Measurements from ENCODE around the gene SLC12A4. TPM values are rescaled to one million over a fixed set of nuclear protein-coding genes. Genes with fewer than 3 reads are reported as not detected.
"Not testable (repeated sequence)": the region's sequence is repeated elsewhere in the genome, so short reads cannot be mapped to it uniquely, and the experiment has no call there.

SLC12A4 gene
- total RNA-seq, 1 experiment from 2014 or later: 33.2 TPM

DNA sequence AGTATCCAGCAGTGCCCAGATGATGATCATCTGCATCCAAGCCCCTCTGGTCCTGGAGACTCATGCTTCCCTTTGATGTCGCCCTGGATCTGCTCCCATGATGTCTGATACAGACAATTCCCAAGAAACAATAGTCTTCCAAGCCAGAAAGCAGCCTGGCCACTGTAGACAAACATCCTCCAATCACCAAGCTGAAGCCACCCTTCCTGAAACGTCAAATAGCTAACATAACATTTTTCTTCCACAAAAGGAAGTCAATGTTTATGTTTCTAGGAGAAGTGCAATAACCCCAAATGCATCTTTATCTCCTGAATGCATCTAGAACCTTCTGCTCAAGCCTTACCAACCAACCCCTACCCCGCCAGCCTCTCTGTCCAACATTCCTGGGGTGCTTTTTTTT, 32.0 kb upstream of the SLC12A4 start:
- no peak for DNase-seq
- Histone ChIP-seq H3K27ac (ENCODE audit: low read length) (no peak overlapping the region), H3K27me3 (ENCODE audit: low read length) (no peaks in the 10 kb centered on the region), H3K79me2 (ENCODE audit: low read length) (no peaks in the 10 kb centered on the region), H3K9ac (ENCODE audit: low read length) (no peak overlapping the region), H3F3A (ENCODE audit: low read length, unreplicated experiment) (no peaks in the 10 kb centered on the region), H3K4me2 (ENCODE audit: low read length) (no peak overlapping the region), H2AFZ (ENCODE audit: low read length) (no peak overlapping the region), H3K9me2 (replicated peaks; ENCODE audit: low read length) (no peaks in the 10 kb centered on the region), H3K4me1 (ENCODE audit: insufficient read depth, low read length) (no peaks in the 10 kb centered on the region), H4K20me1 (ENCODE audit: low read length) (no peaks in the 10 kb centered on the region), H3K36me3 (ENCODE audit: low read depth, low read length) (no peaks in the 10 kb centered on the region), H3K4me3 (ENCODE audit: low read length) (no peak overlapping the region), H3K9me3 (ENCODE audit: low read length) (no peaks in the 10 kb centered on the region)
- intact Hi-C loops (cut with micrococcal nuclease): no loop called here
- CTCF ChIA-PET: no interaction called here
- TF ChIP-seq EZH2 (IDR thresholded peaks at IDR 0.05; ENCODE audit: low read length, unreplicated experiment): no peak
- TF ChIP-seq EZH2phosphoT487 (IDR thresholded peaks at IDR 0.05; ENCODE audit: borderline replicate concordance, low read length): no peak
- TF ChIP-seq, protein P1, sequence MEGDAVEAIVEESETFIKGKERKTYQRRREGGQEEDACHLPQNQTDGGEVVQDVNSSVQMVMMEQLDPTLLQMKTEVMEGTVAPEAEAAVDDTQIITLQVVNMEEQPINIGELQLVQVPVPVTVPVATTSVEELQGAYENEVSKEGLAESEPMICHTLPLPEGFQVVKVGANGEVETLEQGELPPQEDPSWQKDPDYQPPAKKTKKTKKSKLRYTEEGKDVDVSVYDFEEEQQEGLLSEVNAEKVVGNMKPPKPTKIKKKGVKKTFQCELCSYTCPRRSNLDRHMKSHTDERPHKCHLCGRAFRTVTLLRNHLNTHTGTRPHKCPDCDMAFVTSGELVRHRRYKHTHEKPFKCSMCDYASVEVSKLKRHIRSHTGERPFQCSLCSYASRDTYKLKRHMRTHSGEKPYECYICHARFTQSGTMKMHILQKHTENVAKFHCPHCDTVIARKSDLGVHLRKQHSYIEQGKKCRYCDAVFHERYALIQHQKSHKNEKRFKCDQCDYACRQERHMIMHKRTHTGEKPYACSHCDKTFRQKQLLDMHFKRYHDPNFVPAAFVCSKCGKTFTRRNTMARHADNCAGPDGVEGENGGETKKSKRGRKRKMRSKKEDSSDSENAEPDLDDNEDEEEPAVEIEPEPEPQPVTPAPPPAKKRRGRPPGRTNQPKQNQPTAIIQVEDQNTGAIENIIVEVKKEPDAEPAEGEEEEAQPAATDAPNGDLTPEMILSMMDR (conservative IDR thresholded peaks at IDR 0.05; ENCODE audit: low read depth, low read length): no peak
- ATAC-seq: no peak
- BruUV-seq (replicated peaks): no TSS peak
- POLR2A ChIA-PET (ENCODE audit: unreplicated experiment): no interaction called here

DNA sequence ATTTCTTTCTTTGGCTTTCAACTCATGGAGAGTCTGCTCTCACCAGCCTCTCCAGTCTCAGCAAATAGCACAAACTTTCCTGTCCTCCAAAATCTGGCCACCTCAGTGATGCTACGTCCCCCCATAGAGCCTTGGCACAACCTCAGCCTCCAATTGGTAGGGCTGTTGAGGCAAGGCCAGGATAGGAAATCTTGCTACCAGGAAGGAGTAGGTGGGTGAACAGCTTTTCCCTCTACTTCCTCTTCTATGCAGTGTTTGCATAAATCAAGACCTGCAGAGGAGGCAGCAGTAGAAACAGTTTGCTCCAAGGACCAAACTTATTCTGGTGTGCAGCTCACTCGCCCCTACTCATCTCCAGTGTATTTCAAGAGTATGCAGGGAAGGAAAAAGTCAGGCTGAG, 31.5 kb upstream of the SLC12A4 start:
- no peak overlapping the region for H3K4me3 ChIP-seq (ENCODE audit: low read length)
- H4K20me1 ChIP-seq (ENCODE audit: low read length): no peaks in the 10 kb centered on the region
- no TSS peak for BruUV-seq (replicated peaks)
- no peak overlapping the region for H3K27ac ChIP-seq (ENCODE audit: low read length)
- no peak overlapping the region for H2AFZ ChIP-seq (ENCODE audit: low read length)
- no peak overlapping the region for H3K4me2 ChIP-seq (ENCODE audit: low read length)
- H3K9me2 ChIP-seq (replicated peaks; ENCODE audit: low read length): no peaks in the 10 kb centered on the region
- intact Hi-C loops (cut with micrococcal nuclease): no loop called here
- no peaks in the 10 kb centered on the region for H3K27me3 ChIP-seq (ENCODE audit: low read length)
- ChIA-PET POLR2A (ENCODE audit: unreplicated experiment) (no interaction called here), CTCF (no interaction called here)
- DNase-seq (no peak), ATAC-seq (no peak)
- no peaks in the 10 kb centered on the region for H3K36me3 ChIP-seq (ENCODE audit: low read depth, low read length)
- no peaks in the 10 kb centered on the region for H3K9me3 ChIP-seq (ENCODE audit: low read length)
- no peaks in the 10 kb centered on the region for H3F3A ChIP-seq (ENCODE audit: low read length, unreplicated experiment)
- TF ChIP-seq, protein P1 (conservative IDR thresholded peaks at IDR 0.05; ENCODE audit: low read depth, low read length): no peak
- no peak for TF ChIP-seq EZH2phosphoT487 (IDR thresholded peaks at IDR 0.05; ENCODE audit: borderline replicate concordance, low read length)
- TF ChIP-seq EZH2 (IDR thresholded peaks at IDR 0.05; ENCODE audit: low read length, unreplicated experiment): no peak
- H3K79me2 ChIP-seq (ENCODE audit: low read length): no peaks in the 10 kb centered on the region
- no peaks in the 10 kb centered on the region for H3K4me1 ChIP-seq (ENCODE audit: insufficient read depth, low read length)
- H3K9ac ChIP-seq (ENCODE audit: low read length): no peak overlapping the region

DNA sequence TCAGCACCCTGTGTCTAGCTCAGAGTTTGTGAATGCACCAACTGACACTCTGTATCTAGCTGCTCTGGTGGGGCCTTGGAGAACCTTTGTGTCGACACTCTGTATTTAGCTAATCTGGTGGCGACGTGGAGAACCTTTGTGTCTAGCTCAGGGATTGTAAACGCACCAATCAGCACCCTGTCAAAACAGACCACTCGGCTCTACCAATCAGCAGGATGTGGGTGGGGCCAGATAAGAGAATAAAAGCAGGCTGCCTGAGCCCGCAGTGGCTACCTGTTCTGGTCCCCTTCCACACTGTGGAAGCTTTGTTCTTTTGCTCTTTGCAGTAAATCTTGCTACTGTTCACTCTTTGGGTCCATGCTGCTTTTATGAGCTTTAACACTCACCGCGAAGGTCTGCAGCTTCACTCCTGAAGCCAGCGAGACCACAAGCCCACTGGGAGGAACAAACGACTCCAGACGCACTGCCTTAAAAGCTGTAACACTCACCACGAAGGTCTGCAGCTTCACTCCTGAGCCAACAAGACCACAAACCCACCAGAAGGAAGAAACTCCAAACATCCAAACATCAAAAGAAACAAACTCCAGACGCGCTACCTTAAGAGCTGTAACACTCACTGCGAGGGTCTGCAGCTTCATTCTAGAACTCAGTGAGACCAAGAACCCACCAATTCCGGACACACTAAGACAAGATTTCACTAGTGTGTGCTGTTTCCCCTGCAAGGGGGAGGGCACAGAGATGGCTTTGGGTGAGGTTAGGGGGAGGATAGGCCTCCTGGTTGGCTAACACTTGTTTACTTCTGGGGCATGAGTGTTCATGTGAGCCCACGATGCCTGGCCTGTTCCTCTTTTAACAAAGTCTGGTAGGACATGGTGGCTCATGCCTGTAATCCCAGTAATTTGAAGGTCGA, 30.6 kb upstream of the SLC12A4 start, which contains the start of gene DPEP2:
TSS of gene DPEP2 (minus strand) at position 706 of the 910 bp plus-strand sequence. CDS start 6,272 bp downstream, outside the sequence.
- H3K4me1 ChIP-seq (ENCODE audit: insufficient read depth, low read length); H4K20me1 ChIP-seq (ENCODE audit: low read length); BruUV-seq (replicated peaks); H3K4me2 ChIP-seq (ENCODE audit: low read length); H3K27ac ChIP-seq (ENCODE audit: low read length); H3K9me3 ChIP-seq (ENCODE audit: low read length); H3K9ac ChIP-seq (ENCODE audit: low read length); H3K79me2 ChIP-seq (ENCODE audit: low read length); H3K4me3 ChIP-seq (ENCODE audit: low read length); H3K36me3 ChIP-seq (ENCODE audit: low read depth, low read length); ATAC-seq; CTCF ChIA-PET; intact Hi-C loops (cut with micrococcal nuclease); H3K9me2 ChIP-seq (replicated peaks; ENCODE audit: low read length); POLR2A ChIA-PET (ENCODE audit: unreplicated experiment); H2AFZ ChIP-seq (ENCODE audit: low read length); DNase-seq; H3F3A ChIP-seq (ENCODE audit: low read length, unreplicated experiment); H3K27me3 ChIP-seq (ENCODE audit: low read length): not testable (repeated sequence)

DNA sequence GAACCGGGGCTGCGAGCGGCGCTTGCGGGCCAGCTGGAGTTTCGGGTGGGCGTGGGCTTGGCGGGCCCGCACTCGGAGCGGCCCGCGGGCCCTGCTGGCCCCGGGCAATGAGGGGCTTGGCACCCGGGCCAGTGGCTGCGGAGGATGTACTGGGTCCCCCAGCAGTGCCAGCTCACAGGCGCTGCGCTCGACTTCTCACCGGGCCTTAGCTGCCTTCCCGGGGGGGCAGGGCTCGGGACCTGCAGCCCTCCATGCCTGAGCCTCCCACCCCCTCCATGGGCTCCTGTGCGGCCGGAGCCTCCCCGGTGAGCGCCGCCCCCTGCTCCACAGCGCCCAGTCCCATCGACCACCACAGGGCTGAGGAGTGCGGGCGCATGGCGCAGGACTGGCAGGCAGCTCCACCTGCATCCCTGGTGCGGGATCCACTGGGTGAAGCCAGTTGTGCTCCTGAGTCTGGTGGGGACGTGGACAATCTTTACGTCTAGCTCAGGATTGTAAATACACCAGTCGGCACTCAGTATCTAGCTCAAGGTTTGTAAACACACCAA, 29.9 kb upstream of the SLC12A4 start:
- H3K9me3 ChIP-seq (ENCODE audit: low read length); DNase-seq; ATAC-seq; H3K27ac ChIP-seq (ENCODE audit: low read length); CTCF ChIA-PET; POLR2A ChIA-PET (ENCODE audit: unreplicated experiment); H4K20me1 ChIP-seq (ENCODE audit: low read length); BruUV-seq (replicated peaks); H3K4me1 ChIP-seq (ENCODE audit: insufficient read depth, low read length); H3K36me3 ChIP-seq (ENCODE audit: low read depth, low read length); H3K9me2 ChIP-seq (replicated peaks; ENCODE audit: low read length); H3K9ac ChIP-seq (ENCODE audit: low read length); H3K79me2 ChIP-seq (ENCODE audit: low read length); H3K4me2 ChIP-seq (ENCODE audit: low read length); H3F3A ChIP-seq (ENCODE audit: low read length, unreplicated experiment); intact Hi-C loops (cut with micrococcal nuclease); H3K27me3 ChIP-seq (ENCODE audit: low read length); H3K4me3 ChIP-seq (ENCODE audit: low read length); H2AFZ ChIP-seq (ENCODE audit: low read length): not testable (repeated sequence)

Measured in PC-3 (cell line).